Measurements from ENCODE around the gene ELAC2. TPM values are rescaled to one million over a fixed set of nuclear protein-coding genes. Genes with fewer than 3 reads are reported as not detected.

ELAC2 gene
- polyA plus RNA-seq, 1 donor, result 75.4 TPM

- peak; percentile 67 for DNase-seq
Observed at GRCh38 chr17:13024526-13025257, 6.9 kb upstream of the ELAC2 start.

- no peak for DNase-seq
Observed at GRCh38 chr17:13024016-13024415, 6.2 kb upstream of the ELAC2 start.

GRCh38 chr17:13016881-13017654, 759 bp downstream of the ELAC2 start:
- DNase-seq, result no peak

GRCh38 chr17:13014801-13015200, 3.0 kb downstream of the ELAC2 start:
- DNase-seq, result no peak

GRCh38 chr17:13010959-13011358, 6.9 kb downstream of the ELAC2 start:
- no peak for DNase-seq

GRCh38 chr17:13008461-13008860, 9.4 kb downstream of the ELAC2 start:
- no peak for DNase-seq

GRCh38 chr17:13005530-13005929, 12.3 kb downstream of the ELAC2 start:
- no peak for DNase-seq

GRCh38 chr17:13004336-13004735, 13.5 kb downstream of the ELAC2 start:
- DNase-seq, result no peak

GRCh38 chr17:13003927-13004326, 13.9 kb downstream of the ELAC2 start:
- DNase-seq, result no peak

- no peak for DNase-seq
Observed at GRCh38 chr17:13003454-13003851, 14.4 kb downstream of the ELAC2 start.

- DNase-seq, result peak; percentile 79
Observed at GRCh38 chr17:13002761-13003453, 14.9 kb downstream of the ELAC2 start.

GRCh38 chr17:13001991-13002615, 15.7 kb downstream of the ELAC2 start:
- peak; percentile 61 for DNase-seq

- no peak for DNase-seq
Observed at GRCh38 chr17:13000561-13000960, 17.3 kb downstream of the ELAC2 start.

GRCh38 chr17:12998874-12999273, 19.0 kb downstream of the ELAC2 start:
- DNase-seq, result no peak

GRCh38 chr17:12998461-12998860, 19.4 kb downstream of the ELAC2 start:
- DNase-seq, result no peak

- no peak for DNase-seq
Observed at GRCh38 chr17:12996941-12997340, 20.9 kb downstream of the ELAC2 start.

GRCh38 chr17:12996357-12996756, 21.5 kb downstream of the ELAC2 start:
- no peak for DNase-seq

- no peak for DNase-seq
Observed at GRCh38 chr17:12995896-12996295, 21.9 kb downstream of the ELAC2 start.

- no peak for DNase-seq
Observed at GRCh38 chr17:12995106-12995895, 22.5 kb downstream of the ELAC2 start.

- no peak for DNase-seq
Observed at GRCh38 chr17:12994341-12995074, 23.3 kb downstream of the ELAC2 start.

- DNase-seq, result no peak
Observed at GRCh38 chr17:12993631-12994030, 24.2 kb downstream of the ELAC2 start.
